HUES64 (cell line): Measurements from ENCODE around the gene HS3ST4.
"Not testable (repeated sequence)": the region's sequence is repeated elsewhere in the genome, so short reads cannot be mapped to it uniquely, and the experiment has no call there.

Experiments used
- H3K27ac ChIP-seq: 2 replicates; pipeline ENCODE4 v1.7.0; 2013; ENCODE audit warnings: low read depth, low read length, inconsistent platforms
- H3K27me3 ChIP-seq: 2 replicates; pipeline ENCODE4 v1.6.1; 2013; ENCODE audit warnings: mild to moderate bottlenecking, low read length; ENCODE audit not compliant: insufficient read depth
- H3K36me3 ChIP-seq: 2 replicates; pipeline ENCODE4 v1.6.1; 2013; ENCODE audit warnings: mild to moderate bottlenecking, low read length; ENCODE audit not compliant: insufficient read depth
- H3K4me1 ChIP-seq: 2 replicates; pipeline ENCODE4 v1.6.1; 2013; ENCODE audit warnings: mild to moderate bottlenecking, low read length, moderate library complexity; ENCODE audit not compliant: insufficient read depth
- H3K4me3 ChIP-seq: 2 replicates; pipeline ENCODE4 v1.5.1; 2013; ENCODE audit warnings: mild to moderate bottlenecking, low read length, moderate library complexity
- H3K9ac ChIP-seq: 2 replicates; pipeline ENCODE4 v1.6.1; 2013; ENCODE audit warnings: mild to moderate bottlenecking, low read depth, low read length
- H3K9me3 ChIP-seq: 2 replicates; pipeline ENCODE4 v1.6.1; 2013; ENCODE audit warnings: low read depth, low read length; ENCODE audit not compliant: insufficient read depth
- WGBS: fragments of 150-250, 120-280 bp; methylation state at CpG from one replicate; pipeline ENCODE4 v1.1.7; 2013; ENCODE audit warnings: missing lambda C conversion rate; 5-methylcytosine and 5-hydroxymethylcytosine counted together

Gene HS3ST4

GRCh38 chr16:26053889-26054288 is 362.1 kb downstream of the HS3ST4 start:
- Histone ChIP-seq H3K9me3 (no peaks in the 10 kb centered on the region), H3K4me3 (no peak overlapping the region), H3K9ac (no peak overlapping the region), H3K27me3 (no peaks in the 10 kb centered on the region), H3K27ac (no peak overlapping the region), H3K36me3 (no peaks in the 10 kb centered on the region), H3K4me1 (peaks cover 70% of the 10 kb centered on the region)
- WGBS = 87% methylated on average over 3 of the region's 3 CpGs

DNA sequence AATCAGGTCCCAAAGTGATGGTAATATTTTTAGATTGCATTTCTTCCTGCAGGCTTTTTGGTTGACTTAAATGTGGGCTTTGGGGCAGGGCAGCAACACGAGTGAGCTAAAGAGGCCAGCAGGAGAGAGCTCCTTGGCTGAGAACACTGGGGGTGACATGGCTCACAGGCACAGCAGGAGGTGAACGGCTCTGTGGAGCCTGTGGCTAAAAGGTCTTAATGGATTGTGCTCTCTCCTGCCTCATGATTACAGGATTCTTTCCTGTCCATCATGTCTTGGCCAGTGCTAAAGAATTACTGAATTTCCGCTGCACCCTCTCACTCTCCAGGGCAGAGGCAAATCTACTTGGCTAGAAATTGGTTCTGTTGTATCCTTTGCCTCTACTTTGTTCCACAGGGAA is 366.6 kb downstream of the HS3ST4 start:
- Histone ChIP-seq H3K9me3 (no peaks in the 10 kb centered on the region), H3K4me3 (no peak overlapping the region), H3K36me3 (no peaks in the 10 kb centered on the region), H3K27me3 (no peaks in the 10 kb centered on the region), H3K9ac (no peak overlapping the region), H3K27ac (0 out of 2 replicates have a peak overlapping the region, but pooled peaks have one; percentile 21), H3K4me1 (peaks cover 37% of the 10 kb centered on the region)
- 46% methylated on average over 3 of the region's 3 CpGs for WGBS

GRCh38 chr16:26070302-26071100 is 378.7 kb downstream of the HS3ST4 start:
- WGBS = 65% methylated on average over 5 of the region's 5 CpGs
- no peak overlapping the region for H3K4me3 ChIP-seq
- no peaks in the 10 kb centered on the region for H3K27me3 ChIP-seq
- no peaks in the 10 kb centered on the region for H3K9me3 ChIP-seq
- peak overlapping the region; percentile 15; the same call in 1 of the 2 replicates for H3K27ac ChIP-seq
- no peaks in the 10 kb centered on the region for H3K36me3 ChIP-seq
- no peak overlapping the region for H3K9ac ChIP-seq
- H3K4me1 ChIP-seq = peaks cover 18% of the 10 kb centered on the region

DNA sequence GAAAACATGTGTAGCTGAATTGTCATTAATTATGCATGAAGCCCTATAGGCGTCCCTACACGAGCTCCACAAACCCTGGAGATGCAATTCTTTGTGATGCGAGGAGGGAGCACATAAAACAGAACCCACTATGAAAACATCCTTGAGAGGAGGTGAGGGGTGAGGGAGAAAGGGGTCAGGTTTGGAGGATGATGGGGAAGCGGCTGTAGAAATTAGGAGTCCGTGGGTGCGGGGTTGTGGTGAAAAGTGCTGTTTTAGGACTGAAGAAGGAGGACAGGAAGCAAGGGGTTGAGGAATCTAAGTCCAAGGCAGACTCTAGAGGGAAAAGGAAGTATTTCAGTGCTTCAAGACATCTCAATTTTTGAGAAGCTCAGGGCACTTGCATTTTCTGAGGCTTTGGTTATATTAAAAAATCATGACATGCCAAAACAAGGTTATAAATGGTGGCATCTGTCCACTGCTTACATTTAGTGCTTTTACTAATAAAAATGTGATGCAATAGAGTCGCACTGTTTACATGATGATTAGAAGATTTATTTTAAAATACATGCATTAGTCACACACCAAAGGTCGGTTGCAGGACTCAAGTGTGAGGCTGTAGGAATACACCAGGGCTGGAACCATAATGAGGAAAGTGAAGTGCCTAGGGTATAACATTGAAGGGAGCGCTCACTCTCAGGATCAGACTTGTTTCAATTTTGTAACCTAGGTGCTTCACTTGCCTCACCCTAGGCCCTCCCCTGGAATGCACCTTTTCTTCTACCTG is 379.5 kb downstream of the HS3ST4 start:
- H3K9me3 ChIP-seq = no peaks in the 10 kb centered on the region
- 63% methylated on average over 9 of the region's 9 CpGs for WGBS

GRCh38 chr16:26078716-26079355 is 387.1 kb downstream of the HS3ST4 start:
- Histone ChIP-seq H3K27me3 (no peaks in the 10 kb centered on the region), H3K4me1 (peaks cover 16% of the 10 kb centered on the region), H3K9ac (no peak overlapping the region), H3K9me3 (no peaks in the 10 kb centered on the region), H3K4me3 (no peak overlapping the region), H3K36me3 (no peaks in the 10 kb centered on the region), H3K27ac (no peak overlapping the region)
- WGBS = 81% methylated on average over 10 of the region's 10 CpGs

More for the DNA sequence above, 379.5 kb downstream of the HS3ST4 start:
- no peak overlapping the region for H3K9ac ChIP-seq
- H3K36me3 ChIP-seq = no peaks in the 10 kb centered on the region
- peak overlapping the region; percentile 15; the same call in 1 of the 2 replicates for H3K27ac ChIP-seq
- no peaks in the 10 kb centered on the region for H3K27me3 ChIP-seq
- H3K4me3 ChIP-seq = no peak overlapping the region
- H3K4me1 ChIP-seq = peaks cover 23% of the 10 kb centered on the region

- Histone ChIP-seq H3K4me3 (no peak overlapping the region), H3K9me3 (no peaks in the 10 kb centered on the region), H3K27me3 (no peaks in the 10 kb centered on the region), H3K36me3 (no peaks in the 10 kb centered on the region), H3K9ac (no peak overlapping the region), H3K4me1 (0 out of 2 replicates have a peak, but pooled peaks cover 5% of the 10 kb centered on the region), H3K27ac (no peak overlapping the region)
- WGBS = 91% methylated on average over 2 of the region's 2 CpGs
Measured at GRCh38 chr16:26087091-26087490, 395.3 kb downstream of the HS3ST4 start.

DNA sequence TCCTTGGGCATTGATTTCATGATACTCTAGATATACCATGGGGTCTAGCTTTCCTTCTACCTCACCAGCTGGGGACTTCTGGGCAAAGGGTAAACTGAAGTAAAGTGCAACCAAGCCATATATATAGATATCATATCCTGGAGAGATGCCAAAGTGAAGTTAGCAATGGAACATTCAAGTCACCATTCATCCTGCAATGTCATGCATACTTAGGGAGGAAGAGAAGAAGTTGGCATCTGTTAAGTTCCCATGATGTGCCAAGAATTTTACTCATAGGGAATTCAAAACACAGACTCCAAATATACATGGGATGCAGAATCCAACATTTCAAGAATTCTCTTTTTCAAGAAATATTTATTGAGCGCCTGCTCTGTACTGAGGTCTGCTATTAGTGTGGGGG is 399.8 kb downstream of the HS3ST4 start:
- Histone ChIP-seq H3K27me3 (no peaks in the 10 kb centered on the region), H3K27ac (no peak overlapping the region), H3K9me3 (no peaks in the 10 kb centered on the region), H3K36me3 (no peaks in the 10 kb centered on the region), H3K9ac (no peak overlapping the region), H3K4me1 (no peaks in the 10 kb centered on the region), H3K4me3 (no peak overlapping the region)
- 100% methylated on average over 1 of the region's 1 CpG for WGBS

- not testable (repeated sequence) for H3K4me1 ChIP-seq, H3K36me3 ChIP-seq, H3K27me3 ChIP-seq, H3K9ac ChIP-seq, H3K4me3 ChIP-seq, H3K9me3 ChIP-seq, H3K27ac ChIP-seq
- WGBS = 92% methylated on average over 3 of the region's 3 CpGs
Measured at GRCh38 chr16:26098206-26098605, 406.4 kb downstream of the HS3ST4 start.

- Histone ChIP-seq H3K36me3 (no peaks in the 10 kb centered on the region), H3K9me3 (no peaks in the 10 kb centered on the region), H3K27me3 (no peaks in the 10 kb centered on the region), H3K4me1 (no peaks in the 10 kb centered on the region), H3K4me3 (no peak overlapping the region), H3K9ac (no peak overlapping the region), H3K27ac (no peak overlapping the region)
- WGBS = 93% methylated on average over 6 of the region's 6 CpGs
Measured at GRCh38 chr16:26102369-26102768, 410.6 kb downstream of the HS3ST4 start.

DNA sequence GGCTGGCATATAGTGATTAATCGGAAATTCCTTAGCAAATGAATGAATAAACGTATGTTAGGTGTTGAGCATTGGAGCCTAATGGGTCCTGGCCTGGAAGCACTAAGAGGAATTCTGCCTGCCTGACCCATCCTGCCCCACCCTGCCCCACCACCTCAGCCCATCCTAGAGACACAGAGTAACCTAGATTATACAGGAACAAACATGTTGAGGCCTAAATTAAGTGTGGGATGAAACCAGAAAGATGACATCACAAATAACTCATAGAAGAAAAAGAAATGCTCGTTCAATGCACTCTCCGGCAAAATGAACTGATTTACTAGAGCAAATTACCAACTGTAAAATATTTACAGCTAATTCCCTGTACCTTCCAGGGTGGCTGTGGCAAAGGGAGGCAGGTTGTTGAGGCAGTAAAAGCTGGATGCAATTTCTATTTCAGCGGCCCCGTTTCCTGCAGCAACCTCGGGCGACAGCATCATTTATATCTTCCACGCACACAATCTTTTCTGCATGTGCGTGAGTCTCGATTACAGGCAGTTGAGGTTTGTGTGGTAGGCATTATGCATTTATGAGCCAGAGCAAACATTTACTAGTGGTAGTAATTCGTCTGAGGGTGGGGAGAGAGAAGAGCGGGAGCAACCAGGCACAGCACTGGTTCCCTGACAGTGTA is 417.2 kb downstream of the HS3ST4 start:
- no peaks in the 10 kb centered on the region for H3K27me3 ChIP-seq
- peaks cover 6% of the 10 kb centered on the region; the same call in 1 of the 2 replicates for H3K4me1 ChIP-seq
- H3K9me3 ChIP-seq = no peaks in the 10 kb centered on the region
- H3K27ac ChIP-seq = no peak overlapping the region
- no peak overlapping the region for H3K9ac ChIP-seq
- 93% methylated on average over 12 of the region's 13 CpGs for WGBS
- H3K36me3 ChIP-seq = no peaks in the 10 kb centered on the region
- H3K4me3 ChIP-seq = no peak overlapping the region
